H1 (cell line): ENCODE measurements around the gene PCID2. TPM values are rescaled to one million over a fixed set of nuclear protein-coding genes. Genes with fewer than 3 reads are reported as not detected.
A peak's percentile ranks its signal among the peaks of the same experiment; 100 is the strongest.

Experiments used
- CTCF ChIA-PET: fragments of 300-600 bp; sonication (Branson Sonifier 250); formaldehyde crosslinking; loops from one replicate; lab custom pipeline; 2021; ENCODE audit not compliant: partially characterized antibody; lab: Charles Lee
- POLR2A ChIA-PET: fragments of 300-600 bp; sonication (Branson Sonifier 250); formaldehyde crosslinking; loops from one replicate; lab custom pipeline; 2021; ENCODE audit warnings: inconsistent platforms; ENCODE audit not compliant: partially characterized antibody; lab: Charles Lee
- DNase-seq, 2 experiments: peaks; one replicate each; pipeline versions ENCODE4 v3.0.0 to v3.0.0-alpha.2; 2010 to 2022; ENCODE audit warnings: low spot score in 2 of 2, low read depth in 1 of 2, mixed read lengths in 1 of 2
- FAIRE-seq: peaks from 2 replicates; lab custom pipeline; 2011; peaks lifted over from hg19 to GRCh38; lab: Jason Lieb, UNC
- H2AFZ ChIP-seq: 2 replicates; pipeline ENCODE4 v1.8.1; 2012; ENCODE audit warnings: low read length, inconsistent platforms
- H2AK5ac ChIP-seq: 2 replicates; pipeline ENCODE4 v1.6.1; 2013; ENCODE audit warnings: low read depth, low read length
- H2BK120ac ChIP-seq: replicated peaks from 2 replicates; pipeline ENCODE3; 2013; ENCODE audit warnings: low read depth, low read length, inconsistent platforms
- H2BK12ac ChIP-seq: 2 replicates; pipeline ENCODE4 v1.6.1; 2013; ENCODE audit warnings: low read depth, low read length
- H2BK15ac ChIP-seq: 2 replicates; pipeline ENCODE4 v1.6.1; 2013; ENCODE audit warnings: low read length
- H2BK20ac ChIP-seq: 2 replicates; pipeline ENCODE4 v1.6.1; 2013; ENCODE audit warnings: low read length
- H2BK5ac ChIP-seq: 2 replicates; pipeline ENCODE4 v1.6.1; 2013; ENCODE audit warnings: low read depth, low read length
- H3K14ac ChIP-seq: 2 replicates; pipeline ENCODE4 v1.6.1; 2013; ENCODE audit warnings: inconsistent platforms; ENCODE audit not compliant: insufficient read length
- H3K18ac ChIP-seq: 2 replicates; pipeline ENCODE4 v1.6.1; 2013; ENCODE audit warnings: low read length; ENCODE audit errors: extremely low read depth
- H3K23ac ChIP-seq: 2 replicates; pipeline ENCODE4 v1.6.1; 2013; ENCODE audit warnings: inconsistent platforms; ENCODE audit not compliant: insufficient read length
- H3K23me2 ChIP-seq: 2 replicates; pipeline ENCODE4 v1.6.1; 2013; ENCODE audit warnings: low read depth, low read length
- H3K27ac ChIP-seq: 2 replicates; pipeline ENCODE4 v1.6.1; 2011; ENCODE audit warnings: low read depth, low read length, inconsistent platforms
- H3K27me3 ChIP-seq, 4 experiments: replicated peaks in 1 of 4; 1 replicate in 1 of 4; 2 replicates in 3 of 4; pipeline versions ENCODE4 v1.6.1 to v1.8.1; 2011 to 2013; ENCODE audit warnings: low read length in 3 of 4, mild to moderate bottlenecking in 3 of 4, inconsistent platforms in 2 of 4, mixed read lengths in 2 of 4, moderate library complexity in 1 of 4; ENCODE audit not compliant: control insufficient read depth in 3 of 4, insufficient read depth in 3 of 4; ENCODE audit errors: extremely low read depth in 1 of 4
- H3K36me3 ChIP-seq, 4 experiments: 2 replicates each; pipeline versions ENCODE4 v1.6.1 to v1.8.1; 2011 to 2013; ENCODE audit warnings: mild to moderate bottlenecking in 4 of 4, low read length in 3 of 4, moderate library complexity in 2 of 4, control low read depth in 1 of 4, inconsistent platforms in 1 of 4; ENCODE audit not compliant: insufficient read depth in 4 of 4, control insufficient read depth in 2 of 4
- H3K4ac ChIP-seq: replicated peaks from 2 replicates; pipeline ENCODE3; 2013; ENCODE audit warnings: low read length, low read depth, mixed read lengths, inconsistent platforms; ENCODE audit not compliant: insufficient read length
- H3K4me1 ChIP-seq, 4 experiments: replicated peaks in 1 of 4; 1 replicate in 1 of 4; 2 replicates in 3 of 4; pipeline versions ENCODE4 v1.6.1 to v1.8.1; 2011 to 2013; ENCODE audit warnings: low read length in 3 of 4, inconsistent platforms in 2 of 4, mixed read lengths in 1 of 4; ENCODE audit not compliant: insufficient read depth in 4 of 4, control insufficient read depth in 3 of 4
- H3K4me2 ChIP-seq, 2 experiments: 2 replicates each; pipeline versions ENCODE4 v1.6.1 to v1.8.1; 2011 to 2013; ENCODE audit warnings: low read depth in 2 of 2, low read length in 2 of 2, control low read depth in 1 of 2, inconsistent platforms in 1 of 2, mild to moderate bottlenecking in 1 of 2; ENCODE audit not compliant: insufficient read depth in 1 of 2
- H3K4me3 ChIP-seq, 4 experiments: fragments of 200-600, 300-600 bp in 1 of 4; sonication (generic), shearing (Covaris generic), sonication (Bioruptor Twin) in 1 of 4; 2 replicates each; pipeline versions ENCODE4 v1.5.1 to v1.8.1; 2011 to 2016; ENCODE audit warnings: low read length in 4 of 4, low read depth in 3 of 4, control low read depth in 2 of 4, inconsistent platforms in 2 of 4, mild to moderate bottlenecking in 2 of 4, mixed read lengths in 1 of 4, moderate library complexity in 1 of 4; ENCODE audit not compliant: insufficient read depth in 2 of 4; ENCODE audit errors: extremely low read depth in 1 of 4
- H3K56ac ChIP-seq: replicated peaks from 2 replicates; pipeline ENCODE3; 2013; ENCODE audit warnings: low read depth, mild to moderate bottlenecking, mixed read lengths, low read length, inconsistent platforms; ENCODE audit not compliant: insufficient read length
- H3K79me1 ChIP-seq: 2 replicates; pipeline ENCODE4 v1.6.1; 2013; ENCODE audit warnings: low read depth, low read length, control low read depth
- H3K79me2 ChIP-seq, 2 experiments: 2 replicates each; pipeline versions ENCODE4 v1.6.1 to v1.8.1; 2012 to 2013; ENCODE audit warnings: low read length in 2 of 2, mild to moderate bottlenecking in 2 of 2, inconsistent platforms in 1 of 2; ENCODE audit not compliant: insufficient read depth in 2 of 2, control insufficient read depth in 1 of 2
- H3K9ac ChIP-seq, 4 experiments: replicated peaks in 1 of 4; 1 replicate in 1 of 4; 2 replicates in 3 of 4; pipeline versions ENCODE4 v1.6.1 to v1.8.1; 2011 to 2013; ENCODE audit warnings: low read depth in 3 of 4, low read length in 3 of 4, control low read depth in 2 of 4, mild to moderate bottlenecking in 2 of 4, moderate library complexity in 2 of 4, inconsistent platforms in 1 of 4; ENCODE audit errors: extremely low read depth in 1 of 4
- H3K9me3 ChIP-seq, 2 experiments: 2 replicates each; pipeline versions ENCODE4 v1.6.1 to v1.8.1; 2012 to 2013; ENCODE audit warnings: mild to moderate bottlenecking in 2 of 2, moderate library complexity in 2 of 2, control low read depth in 1 of 2, inconsistent platforms in 1 of 2, low read depth in 1 of 2, low read length in 1 of 2, mixed read lengths in 1 of 2; ENCODE audit not compliant: insufficient read depth in 2 of 2
- H4K20me1 ChIP-seq, 2 experiments: replicated peaks in 1 of 2; 2 replicates each; pipeline versions ENCODE3 to v1.8.1; 2011 to 2013; ENCODE audit warnings: inconsistent platforms in 2 of 2, low read length in 2 of 2, mild to moderate bottlenecking in 1 of 2; ENCODE audit not compliant: insufficient read depth in 2 of 2, control insufficient read depth in 1 of 2
- H4K5ac ChIP-seq: 2 replicates; pipeline ENCODE4 v1.6.1; 2013; ENCODE audit warnings: low read length, low read depth, mixed read lengths, inconsistent platforms; ENCODE audit not compliant: insufficient read length
- H4K8ac ChIP-seq: 2 replicates; pipeline ENCODE4 v1.8.0; 2013; ENCODE audit warnings: mild to moderate bottlenecking, moderate library complexity, low read length, inconsistent platforms; ENCODE audit not compliant: insufficient read depth; ENCODE audit errors: extremely low read depth
- H4K91ac ChIP-seq: replicated peaks from 2 replicates; pipeline ENCODE3; 2013; ENCODE audit warnings: low read length, mixed read lengths, inconsistent platforms; ENCODE audit not compliant: insufficient read length
- TCF12 ChIP-seq: IDR thresholded peaks from 2 replicates; pipeline ENCODE4 v1.6.1; 2011; ENCODE audit warnings: low read depth, mild to moderate bottlenecking, low read length
- TEAD4 ChIP-seq: IDR thresholded peaks from 2 replicates; pipeline ENCODE4 v1.6.1; 2012; ENCODE audit warnings: low read depth, low read length, inconsistent platforms, mixed read lengths
- WGBS, 2 experiments: shearing (Covaris generic) in 1 of 2; methylation state at CpG; one replicate each; pipeline versions ENCODE4 v1.1.6 to v1.1.7; 2013 to 2015; ENCODE audit warnings: low lambda C conversion rate in 2 of 2, mixed read lengths in 2 of 2, inconsistent platforms in 1 of 2, low coverage in 1 of 2, missing lambda C conversion rate in 1 of 2; ENCODE audit not compliant: insufficient replicate concordance in 2 of 2, insufficient coverage in 1 of 2, insufficient read length in 1 of 2; ENCODE audit errors: extremely low coverage in 1 of 2, missing lambda C conversion rate in 1 of 2; 5-methylcytosine and 5-hydroxymethylcytosine counted together
- polyA plus RNA-seq, 7 experiments: library from polyadenylated mRNA; depleted of rRNA in 3 of 7; stranded (reverse) in 5 of 7; unstranded in 2 of 7; fragments of >200 nt in 5 of 7; fragments of 200-250 nt in 2 of 7; gene quantifications; 1 replicate in 5 of 7; 2 replicates in 1 of 7; 4 replicates in 1 of 7; pipeline versions ENCODE4 v1.2.1 to v1.2.3, GENCODE V29; 2011 to 2013; ENCODE audit warnings: missing spikeins in 2 of 7, mixed read lengths in 2 of 7
- total RNA-seq: library from RNA; stranded (reverse); fragmentation: NEBNext Ultra II Directional; extraction: Animal tissue kit (Norgen Biotek cat#: 25700); gene quantifications from 2 replicates; pipeline ENCODE4 v1.2.1, GENCODE V29; 2021

Gene PCID2
- total and polyA plus RNA-seq, 2 of the 8 experiments (the other 6 are each of a cell fraction or from before 2014, with no cell fraction given), result 72.4 to 72.8 TPM

DNA sequence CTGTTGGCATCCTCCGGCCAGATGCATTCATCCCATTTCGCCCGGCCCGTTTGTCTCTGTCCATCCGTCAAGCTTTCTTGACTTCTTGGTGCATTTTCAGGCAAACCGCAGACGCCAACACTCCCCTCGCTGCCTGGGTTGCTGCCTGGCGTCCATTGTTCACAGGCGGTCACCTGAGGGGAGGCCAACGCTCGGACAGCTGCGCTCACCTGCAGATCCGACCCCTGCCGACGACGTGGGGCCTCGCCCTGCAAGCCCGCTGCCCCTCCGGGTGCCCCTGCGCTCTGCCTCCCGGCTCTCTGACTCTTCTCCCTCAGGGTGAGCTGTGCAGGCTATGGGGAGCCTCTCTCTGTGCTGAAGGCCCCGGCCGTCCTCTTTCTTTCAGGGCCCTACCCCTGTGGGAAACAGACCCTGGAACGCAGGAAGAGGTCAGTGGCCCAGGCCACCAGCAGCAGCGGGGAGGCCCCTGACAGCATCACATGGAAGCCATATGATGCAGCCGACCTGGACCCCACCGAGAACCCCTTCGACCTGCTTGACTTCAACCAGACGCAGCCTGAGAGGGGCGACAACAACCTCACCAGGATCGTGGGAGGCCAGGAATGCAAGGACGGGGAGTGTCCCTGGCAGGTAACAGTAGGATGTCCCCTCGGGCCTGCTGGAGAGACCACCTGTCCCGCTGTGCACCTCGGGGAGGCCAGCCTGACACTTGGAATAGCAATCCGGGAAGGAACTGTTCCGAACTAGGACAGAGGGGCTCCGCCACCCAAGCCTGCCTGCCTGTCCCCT lies 64.8 kb downstream of the PCID2 start:
- Histone ChIP-seq H3K4me2 (no peak overlapping the region), H4K20me1 (no peaks in the 10 kb centered on the region), H3K23ac (no peak overlapping the region), H3K9ac (no peak overlapping the region), H3K27me3 (no peaks in the 10 kb centered on the region), H3K79me1 (no peaks in the 10 kb centered on the region), H2BK120ac (no peak overlapping the region), H2AK5ac (no peak overlapping the region), H3K36me3 (no peaks in the 10 kb centered on the region), H2BK12ac (0 out of 2 replicates have a peak overlapping the region, but pooled peaks have one; percentile 50), H3K27ac (no peak overlapping the region), H4K5ac (no peak overlapping the region), H3K4me3 (no peak overlapping the region), H3K79me2 (no peaks in the 10 kb centered on the region), H3K4ac (no peak overlapping the region), H3K9me3 (no peaks in the 10 kb centered on the region), H3K18ac (no peak overlapping the region), H3K4me1 (no peaks in the 10 kb centered on the region; a peak in 1 of 7 replicates), H2AFZ (no peak overlapping the region), H2BK15ac (no peak overlapping the region), H3K56ac (no peak overlapping the region), H3K14ac (no peak overlapping the region), H4K8ac (peak overlapping the region; percentile 63; the same call in 1 of the 2 replicates), H3K23me2 (no peaks in the 10 kb centered on the region), H2BK5ac (no peak overlapping the region), H2BK20ac (no peak overlapping the region), H4K91ac (no peak overlapping the region)
- POLR2A ChIA-PET, result interaction anchor here (0.6 kb wide), 1 partner anchor 120 kb away, joined by 3 read pairs; no protein-coding TSS in a partner anchor
- TF ChIP-seq TCF12 (no peak), TEAD4 (0 out of 2 replicates have a peak, but pooled peaks have one; percentile 7)
- 93% methylated on average over 37 of the region's 39 CpGs; no CpG with 5 or more reads in 1 of the 2 experiments for WGBS, 2 experiments
- FAIRE-seq, result no peak
- DNase-seq, result peak in 1 of 2 experiments; percentile 48
- CTCF ChIA-PET, result interaction anchor here (0.6 to 1.5 kb wide), 7 partner anchors 12 to 478 kb away, joined by 3 to 6 read pairs (median 3); no protein-coding TSS in a partner anchor
